Urothelium cell line (cell line): ENCODE data around the gene IRS1.

Source experiments
- DNase-seq: peaks from one replicate; pipeline ENCODE4 v3.0.0; 2011; ENCODE audit warnings: low spot score, mixed read lengths
- FAIRE-seq: peaks from 2 replicates; lab custom pipeline; 2011; peaks lifted over from hg19 to GRCh38; lab: Jason Lieb, UNC

The IRS1 gene

DNA sequence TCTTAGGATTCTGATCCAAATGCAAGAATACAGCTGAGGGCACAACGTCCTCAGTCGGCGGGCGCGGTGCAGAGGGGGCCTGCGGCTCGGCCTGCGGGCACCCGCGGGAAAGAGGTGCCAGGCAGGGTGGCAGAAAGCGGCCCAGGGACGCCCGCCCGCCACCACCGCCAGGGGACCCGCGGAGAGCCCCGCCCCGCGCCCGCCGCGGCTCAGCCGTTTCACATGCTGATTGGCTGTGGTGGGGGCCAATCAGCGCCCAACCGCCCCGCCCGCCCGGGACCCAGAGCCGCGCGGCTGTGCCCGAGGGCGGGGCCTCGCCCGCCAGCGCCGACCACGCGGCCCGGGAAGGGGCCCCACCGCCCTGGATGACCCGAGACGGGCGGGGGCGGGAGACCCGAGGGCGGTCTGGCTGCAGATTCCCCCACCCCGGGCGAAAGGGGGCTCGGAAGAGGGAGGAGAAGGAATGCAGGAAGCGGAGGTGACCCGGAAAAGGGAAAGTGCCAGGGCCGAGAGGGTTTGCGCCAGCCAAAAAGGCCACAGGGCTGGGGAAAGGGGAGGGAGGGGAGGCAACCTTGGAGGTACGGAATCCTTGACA, 8.0 kb downstream of the IRS1 start:
- no peak for FAIRE-seq

DNA sequence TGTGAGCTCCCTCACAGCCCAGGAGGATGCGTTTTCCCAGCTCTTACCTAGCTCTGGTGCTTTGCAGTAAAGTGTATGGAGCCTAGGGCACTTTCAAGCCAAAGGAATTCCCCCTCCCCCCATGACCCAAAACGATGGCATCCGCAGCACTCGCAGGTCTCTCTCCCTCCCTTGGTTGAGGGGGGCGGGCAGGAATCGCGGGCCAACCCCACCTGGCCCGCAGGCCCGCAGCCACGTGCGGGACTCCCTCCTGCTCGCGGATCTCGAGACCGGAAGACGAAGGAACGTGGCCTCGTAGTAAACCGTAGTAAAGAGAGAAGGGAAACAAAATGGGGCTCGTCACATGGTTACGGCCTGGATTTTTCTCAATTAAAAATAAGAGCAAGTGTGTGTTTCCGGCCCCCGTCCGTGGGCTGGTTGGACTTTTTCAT, 8.5 kb downstream of the IRS1 start:
- no peak for FAIRE-seq
- DNase-seq: no peak

More for the DNA sequence above, 8.0 kb downstream of the IRS1 start:
- DNase-seq: peak; percentile 97

DNA sequence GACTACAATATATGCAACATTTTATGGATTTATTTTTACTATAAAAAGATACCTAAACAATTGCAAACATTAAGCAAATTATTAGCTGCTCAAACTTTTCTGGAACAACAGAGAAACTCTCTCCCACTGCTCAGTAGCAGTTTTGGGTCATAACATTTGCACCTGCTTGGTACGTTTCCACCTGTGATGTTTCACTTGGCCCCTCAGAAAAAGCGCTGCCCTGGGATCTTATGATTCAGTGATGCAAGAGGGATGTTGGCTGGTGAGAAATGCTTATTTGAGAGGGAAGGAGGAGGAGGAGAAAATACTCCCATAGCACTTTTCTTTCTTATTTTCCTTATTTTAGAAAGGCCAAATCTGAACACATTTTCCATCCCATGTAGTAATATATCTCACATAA, 9.2 kb downstream of the IRS1 start:
- no peak for DNase-seq
- no peak for FAIRE-seq

DNA sequence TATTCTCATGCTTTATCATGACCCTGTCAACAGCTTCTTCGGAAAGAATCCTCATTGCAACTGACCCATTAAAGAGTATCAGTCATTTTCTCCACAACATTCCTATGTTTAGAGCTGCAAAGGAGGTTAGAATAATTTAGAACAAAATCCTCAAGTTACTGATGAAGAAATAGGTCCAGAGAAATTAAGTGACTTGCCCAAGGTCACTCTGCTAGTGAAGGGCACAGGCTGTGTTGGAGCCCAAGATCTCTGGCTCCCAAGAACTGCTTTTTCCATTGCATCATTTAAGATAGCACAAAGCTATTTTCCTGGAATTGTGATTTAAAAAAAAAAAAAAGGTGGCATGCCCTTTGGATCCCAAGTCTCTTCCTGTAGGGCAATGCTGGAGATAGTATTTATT, 9.6 kb downstream of the IRS1 start:
- no peak for FAIRE-seq
- DNase-seq: no peak

DNA sequence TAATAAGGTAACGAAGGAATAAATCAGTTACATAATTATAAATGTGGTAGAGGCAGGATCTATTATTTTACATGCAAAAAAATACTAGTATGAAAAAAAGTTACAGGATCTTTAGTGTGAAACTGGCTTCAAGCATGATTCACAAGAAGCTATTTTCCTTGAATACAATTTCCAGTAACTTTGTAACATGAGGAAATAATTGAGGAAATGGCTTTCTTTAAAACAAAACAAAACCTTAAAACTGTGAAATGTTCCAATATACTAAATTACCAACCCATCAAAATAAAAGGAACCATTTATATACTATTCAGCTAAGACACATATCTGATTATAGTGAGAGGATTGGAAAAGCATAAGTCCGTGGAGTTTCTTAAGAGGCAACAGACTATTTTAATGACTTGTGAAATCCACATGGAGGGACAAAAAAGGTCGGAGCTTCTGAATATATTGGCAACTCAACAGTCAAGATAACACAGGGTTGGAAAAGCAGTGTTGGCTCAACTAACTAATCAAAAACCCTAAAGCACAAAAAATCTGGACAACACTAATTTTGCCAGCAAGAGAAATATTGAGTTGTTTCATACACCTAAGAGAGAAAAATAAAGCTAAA, 10.6 kb downstream of the IRS1 start:
- FAIRE-seq (no peak), DNase-seq (no peak)

DNA sequence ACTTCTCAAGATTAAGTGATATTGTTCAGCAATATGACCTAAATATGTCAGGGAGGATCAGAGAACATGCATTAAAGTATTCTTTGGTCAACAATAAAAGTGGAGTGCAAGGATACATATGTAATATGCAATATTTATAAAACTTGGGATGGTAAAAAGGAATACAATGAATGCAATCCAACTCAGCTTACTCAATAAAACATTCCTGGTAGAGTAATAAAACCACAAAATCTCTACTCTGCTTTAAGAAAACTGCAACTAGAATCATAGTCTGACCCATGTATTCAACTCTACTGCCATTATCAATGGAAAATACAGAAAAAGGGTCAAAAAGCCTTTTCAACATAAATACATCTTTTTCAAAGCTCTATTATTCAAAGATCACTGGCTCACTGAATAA, 11.6 kb downstream of the IRS1 start:
- FAIRE-seq (no peak), DNase-seq (no peak)

DNA sequence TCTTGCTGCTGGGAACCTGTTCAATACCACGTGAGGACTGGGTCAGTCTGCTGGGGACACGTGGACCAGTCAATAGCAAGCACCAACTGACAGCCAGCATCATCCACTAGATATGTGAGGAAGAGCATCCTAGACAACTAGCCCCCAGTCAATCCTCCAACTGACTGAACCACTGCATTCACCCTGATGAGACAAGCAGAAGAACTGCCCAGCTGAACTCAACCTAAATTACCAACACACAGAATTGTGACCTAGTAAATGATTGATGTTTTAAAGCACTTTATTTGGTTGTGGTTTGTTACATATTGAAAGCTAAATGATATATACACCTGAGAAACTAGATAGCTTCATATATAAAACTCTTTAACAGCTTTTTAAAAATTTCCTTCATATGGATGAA, 15.7 kb downstream of the IRS1 start:
- DNase-seq (no peak), FAIRE-seq (no peak)

DNA sequence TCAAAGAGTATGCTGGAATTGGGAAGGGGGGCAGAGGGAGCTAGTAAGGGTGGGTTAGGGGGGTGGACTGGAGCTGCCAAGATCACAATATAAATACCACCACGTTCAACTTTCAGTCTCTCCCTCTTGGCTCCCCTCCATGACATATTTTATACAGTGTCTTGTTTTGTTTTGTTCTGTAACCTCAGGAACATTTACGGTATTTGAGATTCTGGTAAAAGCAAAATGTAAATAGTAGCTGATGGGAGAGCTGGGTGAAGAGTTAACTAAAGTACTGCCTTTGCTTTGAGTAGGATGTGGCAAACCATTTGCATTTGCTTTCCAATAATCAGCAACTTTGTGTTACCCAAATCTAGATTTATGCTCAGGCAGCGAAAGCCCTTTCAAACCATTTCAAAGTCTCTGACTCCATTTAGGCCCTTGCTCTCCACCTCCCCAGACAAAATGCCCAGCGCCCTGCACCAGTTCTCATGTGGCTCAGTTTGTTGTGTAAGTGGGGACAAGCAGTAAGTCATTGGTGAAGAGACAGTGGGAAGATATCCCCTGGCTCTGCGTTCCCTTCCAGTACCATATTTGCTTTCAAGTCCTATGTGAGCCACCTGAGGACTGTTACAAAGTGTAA, 17.4 kb downstream of the IRS1 start:
- FAIRE-seq (no peak), DNase-seq (no peak)

DNA sequence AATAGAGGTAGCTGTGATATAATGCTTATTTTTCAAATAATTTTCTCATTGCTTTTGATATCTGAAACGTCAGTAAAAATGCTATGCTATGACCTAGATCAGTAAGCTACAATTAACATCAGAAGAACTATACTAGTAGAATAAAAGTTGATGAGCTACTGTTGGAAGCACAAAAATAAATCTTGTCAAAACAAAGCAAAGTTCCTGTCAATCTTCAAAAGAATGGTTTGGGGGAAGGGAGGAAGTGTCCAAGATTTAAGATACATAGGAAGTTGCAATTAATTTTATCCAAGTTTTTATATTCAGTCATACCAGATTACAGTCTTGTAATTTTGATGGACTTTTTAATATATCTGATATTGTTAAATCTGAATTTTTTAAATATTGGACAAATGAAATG, 19.2 kb downstream of the IRS1 start:
- FAIRE-seq (no peak), DNase-seq (no peak)

DNA sequence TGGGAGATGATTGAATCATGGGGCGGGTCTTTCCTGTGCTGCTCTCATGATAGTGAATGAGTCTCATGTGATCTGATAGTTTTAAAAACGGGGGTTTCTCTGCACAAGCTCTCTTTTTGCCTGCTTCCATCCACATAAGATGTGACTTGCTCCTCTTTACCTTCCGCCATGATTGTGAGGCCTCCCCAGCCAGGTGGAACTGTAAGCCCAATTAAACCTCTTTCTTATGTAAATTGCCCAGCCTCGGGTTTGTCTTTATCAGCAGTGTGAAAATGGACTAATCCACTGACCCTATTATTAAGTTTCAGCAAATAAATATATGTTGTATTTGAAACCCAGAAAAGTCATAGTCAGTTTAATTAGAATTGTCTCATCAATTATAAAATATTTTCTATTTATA, 22.0 kb downstream of the IRS1 start:
- DNase-seq (no peak), FAIRE-seq (no peak)

DNA sequence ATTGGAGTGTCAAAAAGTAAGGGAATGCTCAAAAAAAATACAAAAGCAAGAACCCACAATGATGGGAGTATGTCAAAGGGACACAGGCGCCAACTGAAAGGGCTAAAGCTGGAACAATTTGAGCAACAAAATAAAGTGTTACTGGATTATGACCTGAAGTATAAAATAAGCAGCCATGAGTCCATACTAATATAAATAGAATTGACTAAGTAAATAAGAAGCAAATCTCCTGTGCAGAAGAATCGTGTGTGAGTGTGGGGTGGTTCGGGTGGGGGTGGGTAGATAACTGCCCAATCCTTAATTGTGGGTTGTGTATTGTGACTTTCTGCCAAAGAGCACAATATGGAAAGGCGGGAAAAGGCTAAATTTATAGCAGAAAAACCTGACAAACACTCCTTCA, 23.5 kb downstream of the IRS1 start:
- no peak for FAIRE-seq
- no peak for DNase-seq

DNA sequence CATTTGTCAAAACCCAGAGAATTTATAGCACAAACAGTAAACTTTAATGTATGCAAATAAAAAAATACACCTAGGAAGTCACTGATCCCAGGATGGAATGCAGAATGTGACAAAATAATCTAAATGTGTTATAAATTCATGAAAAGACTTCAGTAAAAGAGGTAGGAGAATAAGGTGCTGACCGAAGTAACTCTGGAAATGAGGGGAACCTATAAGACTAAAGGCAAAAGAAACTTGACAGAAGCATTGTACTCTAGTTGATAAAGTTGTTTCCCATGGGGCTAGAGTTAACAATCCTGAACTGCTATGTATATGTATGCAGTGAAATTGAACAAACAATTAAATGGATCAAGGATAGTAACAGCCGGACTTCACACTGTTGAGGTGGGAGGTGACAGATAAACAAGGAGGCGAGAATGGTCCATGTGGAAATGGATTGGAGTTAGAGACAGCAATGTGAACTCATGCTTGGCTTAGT, 24.5 kb downstream of the IRS1 start:
- FAIRE-seq: no peak
- DNase-seq: no peak

DNA sequence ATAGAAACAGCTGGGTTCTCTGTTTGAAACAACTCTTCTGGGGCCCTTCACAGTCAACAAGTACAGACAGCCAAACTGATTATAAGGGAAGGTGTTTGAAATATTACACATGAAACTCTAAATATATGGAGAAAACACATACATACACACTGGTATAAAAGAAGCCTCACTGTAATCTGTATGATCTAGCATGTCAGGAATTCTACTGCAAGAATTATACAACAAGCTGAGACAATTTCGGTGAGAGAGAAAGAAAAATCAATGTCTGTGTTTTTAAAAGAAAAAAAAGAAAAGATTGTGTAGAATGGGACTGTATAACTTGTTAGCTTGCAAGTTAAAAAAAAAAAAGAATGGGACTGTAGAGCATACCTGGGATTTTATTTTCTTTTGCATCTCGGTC, 26.3 kb downstream of the IRS1 start:
- FAIRE-seq (no peak), DNase-seq (no peak)

DNA sequence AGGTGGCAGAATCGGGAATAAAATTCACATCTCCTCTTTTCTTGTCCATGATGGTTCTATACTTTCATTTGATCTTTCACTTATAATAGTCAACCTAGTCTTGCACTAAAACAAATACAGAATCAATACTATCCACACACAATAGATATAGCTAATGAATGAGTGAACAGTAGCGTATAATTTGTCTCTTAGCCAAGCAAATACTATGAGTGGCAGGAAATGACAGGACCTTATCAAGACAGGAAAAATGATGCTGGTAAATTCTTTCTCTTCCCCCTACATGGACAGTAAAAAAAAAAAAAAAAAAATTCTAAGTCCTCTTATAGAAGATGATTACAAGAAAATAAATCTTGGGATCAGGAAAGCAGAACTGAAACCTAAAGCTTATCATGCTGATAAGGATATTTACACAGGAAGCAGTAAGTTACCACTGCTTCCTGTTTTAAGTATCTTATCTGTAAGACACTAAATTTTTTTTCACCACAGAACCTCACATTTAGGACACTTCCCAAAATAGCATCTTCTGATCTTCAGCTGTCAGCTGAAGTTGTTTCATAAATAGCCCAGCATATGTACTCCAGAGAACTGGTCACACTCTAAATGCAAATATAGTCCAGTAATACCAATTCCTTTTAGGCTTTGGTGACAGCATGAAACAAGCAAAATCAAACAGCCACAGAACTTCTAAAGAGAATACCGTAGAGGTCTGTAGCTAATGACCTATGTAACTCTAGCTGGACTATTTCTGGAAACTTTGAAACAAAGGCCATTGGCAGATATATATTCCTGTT, 27.0 kb downstream of the IRS1 start:
- FAIRE-seq (no peak), DNase-seq (no peak)

DNA sequence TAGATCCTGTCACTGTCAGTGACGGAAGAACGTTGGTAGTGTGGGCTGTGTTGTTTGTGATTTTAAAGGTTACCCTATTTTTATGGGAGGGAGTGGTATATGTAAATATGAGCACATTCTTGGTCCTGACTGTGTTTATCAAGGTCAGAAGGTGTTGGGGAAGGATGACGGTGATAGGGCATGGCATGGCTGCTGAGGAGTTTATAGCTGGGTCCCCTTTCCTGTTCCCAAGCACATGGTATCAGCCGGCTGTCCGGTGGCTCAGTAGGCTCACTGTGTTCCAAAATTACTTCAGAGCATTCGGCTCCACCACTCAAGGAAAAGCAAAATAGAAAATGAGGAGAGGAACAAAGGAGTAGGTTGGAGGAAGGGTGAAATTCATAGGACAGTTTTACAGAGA, 28.6 kb downstream of the IRS1 start:
- DNase-seq (no peak), FAIRE-seq (no peak)

DNA sequence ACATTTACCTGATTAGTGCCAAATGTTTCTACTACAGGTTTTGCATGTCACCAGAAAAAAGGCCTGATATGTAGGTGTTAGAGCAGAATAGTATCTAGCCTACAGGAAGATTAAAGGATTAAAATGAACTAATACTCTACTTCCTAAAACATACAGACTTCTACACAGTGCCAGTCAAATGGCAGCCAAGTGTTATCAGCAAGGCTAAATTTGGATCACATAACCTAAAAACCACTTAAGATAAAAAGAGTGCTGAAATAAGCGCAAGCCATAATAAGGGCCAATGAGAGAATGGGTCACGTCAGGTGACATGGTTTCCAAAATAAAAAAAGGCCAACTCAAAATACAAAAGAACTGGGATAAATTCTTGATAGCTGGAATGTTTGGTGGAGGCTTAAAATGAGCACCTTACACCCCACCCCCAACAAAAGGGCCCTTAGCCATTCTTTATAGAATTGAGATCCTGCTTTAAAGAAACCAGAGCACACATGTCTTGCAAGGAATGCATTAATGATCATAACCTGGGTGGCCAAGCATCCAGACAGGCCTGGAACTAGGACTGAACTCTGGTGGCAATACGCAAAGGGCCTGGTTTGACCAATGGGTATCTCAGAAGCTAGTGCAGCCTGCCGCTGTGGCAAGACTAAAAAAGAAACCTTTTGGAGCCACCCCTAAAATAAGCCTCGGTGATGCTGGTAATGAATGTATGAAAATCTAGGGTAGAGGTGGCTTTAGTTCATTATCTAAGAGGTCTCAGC, 32.4 kb downstream of the IRS1 start:
- DNase-seq: no peak
- FAIRE-seq: no peak

DNA sequence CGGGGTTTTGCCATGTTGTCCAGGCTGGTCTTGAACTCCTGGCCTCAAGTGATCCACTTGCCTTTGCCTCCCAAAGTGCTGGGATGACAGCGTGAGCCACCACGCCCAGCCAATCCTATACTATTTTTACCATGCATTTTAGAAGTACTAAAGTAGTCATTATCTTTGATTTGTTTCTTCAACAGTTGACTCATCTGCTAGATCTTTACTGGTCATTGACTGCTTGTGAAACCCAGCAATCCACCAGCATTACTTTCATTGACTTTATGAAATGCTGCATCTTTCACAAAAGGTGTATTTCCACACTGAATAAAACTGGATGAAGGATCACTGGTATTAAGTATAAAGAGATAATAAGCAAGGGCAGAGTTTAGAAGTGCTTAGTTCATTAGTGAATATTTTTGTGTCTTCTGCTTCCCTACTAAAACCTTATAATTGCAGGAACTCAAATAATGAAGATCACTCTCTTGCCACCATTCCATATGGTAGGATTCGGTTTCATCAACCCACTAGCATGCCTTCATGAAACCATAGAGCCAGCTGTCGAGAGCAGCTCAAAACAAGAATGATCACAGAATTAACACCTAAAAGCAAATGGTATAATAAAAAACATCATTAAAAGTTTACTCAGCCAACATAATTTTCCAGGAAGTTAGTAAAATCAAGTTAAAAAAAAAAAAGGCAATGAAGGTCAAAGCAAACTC, 33.1 kb downstream of the IRS1 start:
- FAIRE-seq: no peak
- DNase-seq: no peak

DNA sequence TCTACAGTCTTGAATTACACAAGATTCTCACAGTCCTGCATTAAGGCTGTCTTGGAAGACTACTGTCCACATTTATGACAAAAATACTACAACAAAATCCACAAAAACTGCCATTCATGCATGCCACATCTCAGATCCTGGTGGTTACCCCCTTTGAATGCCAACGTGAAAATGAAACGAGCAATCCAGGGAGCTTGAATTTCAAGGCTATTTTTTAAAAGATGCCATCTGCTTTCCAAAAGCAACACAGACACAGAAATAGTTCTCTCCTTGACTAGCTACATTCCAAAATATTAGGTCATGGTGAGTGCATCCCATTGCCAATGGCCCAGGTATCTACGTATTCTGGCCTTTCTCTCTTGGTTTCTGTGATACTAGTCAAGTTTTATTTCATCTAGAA, 36.3 kb downstream of the IRS1 start:
- FAIRE-seq: no peak
- DNase-seq: peak; percentile 19

DNA sequence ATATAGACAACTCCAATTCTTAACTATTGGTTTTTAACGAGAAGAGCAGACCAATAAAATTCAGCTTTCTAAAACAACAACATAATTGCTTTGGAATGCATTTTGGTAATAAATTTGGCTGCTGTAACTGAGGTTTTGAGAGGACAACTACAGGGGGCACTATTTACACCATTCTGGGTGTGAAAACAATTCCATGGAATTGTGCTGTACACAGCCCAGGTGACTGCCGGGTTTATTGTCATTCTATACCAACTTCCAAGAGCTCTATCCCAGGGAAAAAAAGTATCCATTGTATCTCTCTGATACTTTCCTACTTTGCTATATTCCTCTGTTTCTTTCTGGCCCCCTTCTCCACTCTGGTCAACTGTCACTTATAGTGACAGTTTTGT, 38.4 kb downstream of the IRS1 start:
- DNase-seq (no peak), FAIRE-seq (no peak)

DNA sequence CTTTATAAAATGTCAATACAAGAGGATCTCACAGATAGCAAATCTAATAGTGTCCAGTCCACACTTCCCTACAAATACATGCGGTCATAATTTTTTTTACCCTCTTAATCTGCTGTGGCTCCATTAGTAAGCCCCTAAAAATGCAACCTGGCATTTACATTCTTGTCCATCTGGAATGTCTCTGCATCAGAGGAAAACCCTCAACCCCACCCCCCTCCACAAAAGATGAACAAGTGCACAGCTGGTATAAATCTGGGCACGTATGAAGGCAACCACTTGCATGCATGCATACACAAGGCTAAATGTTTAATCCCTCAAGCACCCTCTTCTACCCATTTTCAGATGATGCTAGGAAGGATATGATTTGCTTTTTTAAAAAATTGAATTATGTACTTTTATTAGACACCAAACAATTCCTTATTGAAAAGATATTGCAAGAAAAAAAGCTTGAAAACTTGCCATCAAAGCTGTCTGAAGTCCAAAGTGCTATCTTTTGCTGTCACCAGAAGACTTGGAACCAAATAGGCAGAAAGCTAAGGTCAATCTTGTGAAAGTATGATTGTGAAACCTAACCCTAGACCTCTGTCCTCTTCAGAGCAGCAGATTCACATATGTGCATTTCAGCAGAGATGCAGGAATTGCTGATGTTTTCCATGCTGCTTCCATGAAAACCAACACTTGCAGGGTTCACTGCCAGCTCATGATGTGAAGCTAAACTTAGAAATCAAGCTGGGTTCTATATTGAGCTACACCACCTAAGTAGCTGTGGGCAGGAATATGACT, 39.0 kb downstream of the IRS1 start:
- FAIRE-seq (no peak), DNase-seq (peak; percentile 74)
